Panc1 (cell line): ENCODE results near the gene LGALS1.

Experiments
- CTCF ChIP-seq: fragments of 450-650 bp; IDR thresholded peaks from 2 replicates; pipeline ENCODE4 v1.5.1; 2017; ENCODE audit warnings: mild to moderate bottlenecking
- REST ChIP-seq, 2 experiments: IDR thresholded peaks; 2 replicates each; pipeline ENCODE4 v1.6.1; 2011 to 2012; ENCODE audit warnings: low read depth in 2 of 2, control low read depth in 1 of 2, low read length in 1 of 2, mild to moderate bottlenecking in 1 of 2, moderate library complexity in 1 of 2; ENCODE audit not compliant: insufficient read depth in 1 of 2
- SIN3A ChIP-seq: IDR thresholded peaks from 2 replicates; pipeline ENCODE4 v1.6.1; 2012; ENCODE audit warnings: low read depth, mild to moderate bottlenecking, low read length, moderate library complexity, borderline replicate concordance; ENCODE audit not compliant: insufficient read depth

GRCh38 chr22:37725551-37726240 lies 50.3 kb downstream of the LGALS1 start:
- TF ChIP-seq CTCF (no peak), REST (IDR thresholded peaks at IDR 0.05; ENCODE audit: insufficient read depth in 1 of 2, low read depth in 2 of 2, low read length in 1 of 2) (no peak), SIN3A (no peak)
